ENCODE results near the gene EXOSC7. TPM values are rescaled to one million over a fixed set of nuclear protein-coding genes. Genes with fewer than 3 reads are reported as not detected.

EXOSC7 gene
- polyA plus RNA-seq, 1 of the 3 experiments (the other 2 are of a cell fraction): 83.5 TPM

GRCh38 chr3:45029216-45029615 lies 53.2 kb downstream of the EXOSC7 start:
- Histone ChIP-seq H3K36me3 (replicated peaks in 1 of 2; ENCODE audit: control insufficient read depth in 1 of 2, insufficient read depth in 2 of 2, low read length in 1 of 2) (no peaks in the 10 kb centered on the region), H3K4me1 (ENCODE audit: control insufficient read depth in 1 of 2, insufficient read depth in 2 of 2, low read depth in 1 of 2, low read length in 1 of 2) (no peaks in the 10 kb centered on the region; a peak in 2 of 4 replicates), H3K4me2 (no peak overlapping the region), H3K9me2 (no peaks in the 10 kb centered on the region), H3K9me3 (no peaks in the 10 kb centered on the region), H3K27me3 (ENCODE audit: insufficient read depth) (no peaks in the 10 kb centered on the region), H4K20me1 (ENCODE audit: insufficient read depth) (no peaks in the 10 kb centered on the region), H3K27ac (ENCODE audit: low read depth in 2 of 2, low read length in 1 of 2) (no peak overlapping the region), H3K4me3 (ENCODE audit: low read depth in 2 of 2, low read length in 1 of 2) (no peak overlapping the region), H3K9ac (no peak overlapping the region), H3K79me2 (ENCODE audit: insufficient read depth) (no peaks in the 10 kb centered on the region), H3F3A (replicated peaks; ENCODE audit: insufficient read depth) (no peaks in the 10 kb centered on the region), H2AFZ (ENCODE audit: low read depth) (no peak overlapping the region)
- DNase-seq: no peak
- 92% methylated on average over 2 of the region's 2 CpGs for WGBS (ENCODE audit: low lambda C conversion rate)
- TF ChIP-seq EZH2phosphoT487 (IDR thresholded peaks at IDR 0.05; ENCODE audit: borderline replicate concordance, low read depth) (no peak), CHD2 (IDR thresholded peaks at IDR 0.05; ENCODE audit: low read length, partially characterized antibody) (no peak), EP300 (IDR thresholded peaks at IDR 0.05; ENCODE audit: borderline replicate concordance in 1 of 2, low read depth in 1 of 2, low read length in 1 of 2) (no peak), GABPA (IDR thresholded peaks at IDR 0.05; ENCODE audit: low read depth) (no peak), USF1 (IDR thresholded peaks at IDR 0.05; ENCODE audit: borderline replicate concordance, low read depth) (no peak), ELF1 (IDR thresholded peaks at IDR 0.05) (no peak), NRF1 (IDR thresholded peaks at IDR 0.05; ENCODE audit: low read depth, low read length) (no peak), YY1 (IDR thresholded peaks at IDR 0.05; ENCODE audit: low read depth) (no peak), IRF3 (IDR thresholded peaks at IDR 0.05; ENCODE audit: low read depth, low read length) (no peak), RXRA (IDR thresholded peaks at IDR 0.05; ENCODE audit: borderline replicate concordance, low read depth) (no peak), TCF12 (IDR thresholded peaks at IDR 0.05) (no peak), RCOR1 (IDR thresholded peaks at IDR 0.05; ENCODE audit: low read length) (no peak), MAX (IDR thresholded peaks at IDR 0.05; ENCODE audit: low read depth) (no peak), TEAD4 (IDR thresholded peaks at IDR 0.05; ENCODE audit: borderline replicate concordance, insufficient read depth) (no peak)
- POLR2A ChIA-PET: no interaction called here
- CTCF ChIA-PET: interaction anchor here (0.8 to 4.3 kb wide), 5 partner anchors 10 to 181 kb away, joined by 3 to 27 read pairs (median 4); no protein-coding TSS in a partner anchor

- Histone ChIP-seq H3K4me3 (ENCODE audit: low read depth in 2 of 2, low read length in 1 of 2) (no peak overlapping the region), H3K9ac (no peak overlapping the region), H3K27ac (ENCODE audit: low read depth in 2 of 2, low read length in 1 of 2) (no peak overlapping the region), H3K4me1 (ENCODE audit: control insufficient read depth in 1 of 2, insufficient read depth in 2 of 2, low read depth in 1 of 2, low read length in 1 of 2) (no peaks in the 10 kb centered on the region; a peak in 2 of 4 replicates), H3K9me3 (no peaks in the 10 kb centered on the region), H3K9me2 (no peaks in the 10 kb centered on the region), H3K4me2 (no peak overlapping the region), H3K36me3 (replicated peaks in 1 of 2; ENCODE audit: control insufficient read depth in 1 of 2, insufficient read depth in 2 of 2, low read length in 1 of 2) (no peaks in the 10 kb centered on the region), H2AFZ (ENCODE audit: low read depth) (no peak overlapping the region), H3K27me3 (ENCODE audit: insufficient read depth) (no peaks in the 10 kb centered on the region), H3F3A (replicated peaks; ENCODE audit: insufficient read depth) (no peaks in the 10 kb centered on the region), H4K20me1 (ENCODE audit: insufficient read depth) (no peaks in the 10 kb centered on the region), H3K79me2 (ENCODE audit: insufficient read depth) (no peaks in the 10 kb centered on the region)
- TF ChIP-seq ELF1 (IDR thresholded peaks at IDR 0.05) (no peak), GABPA (IDR thresholded peaks at IDR 0.05; ENCODE audit: low read depth) (no peak), FOXM1 (IDR thresholded peaks at IDR 0.05; ENCODE audit: low read depth) (no peak), JUND (IDR thresholded peaks at IDR 0.05) (no peak), MEF2A (IDR thresholded peaks at IDR 0.05; ENCODE audit: borderline replicate concordance, low read depth) (no peak), RXRA (IDR thresholded peaks at IDR 0.05; ENCODE audit: borderline replicate concordance, low read depth) (no peak), EZH2phosphoT487 (IDR thresholded peaks at IDR 0.05; ENCODE audit: borderline replicate concordance, low read depth) (no peak), MXI1 (IDR thresholded peaks at IDR 0.05; ENCODE audit: low read depth, low read length) (no peak), TAF1 (IDR thresholded peaks at IDR 0.05; ENCODE audit: borderline replicate concordance, low read depth, low read length) (no peak), YY1 (IDR thresholded peaks at IDR 0.05; ENCODE audit: low read depth) (no peak), RFX5 (IDR thresholded peaks at IDR 0.05; ENCODE audit: low read length) (no peak), FOXJ3 (CRISPR knock-in tag; IDR thresholded peaks at IDR 0.05) (no peak)
- DNase-seq: no peak
- CTCF ChIA-PET: interaction anchor here (0.8 to 4.3 kb wide), 4 partner anchors 9 to 37 kb away, joined by 3 to 27 read pairs (median 4); no protein-coding TSS in a partner anchor
- POLR2A ChIA-PET: no interaction called here
- 71% methylated on average over 5 of the region's 5 CpGs for WGBS (ENCODE audit: low lambda C conversion rate)
These were observed 53.6 kb downstream of the EXOSC7 start for GRCh38 chr3:45029661-45030060.
